Transverse colon (tissue), 4 donors: ENCODE results near the gene DDX56.
"Not testable (repeated sequence)": the region's sequence is repeated elsewhere in the genome, so short reads cannot be mapped to it uniquely, and the experiment has no call there.

Experiments used
- EP300 ChIP-seq: sonication (generic); formaldehyde crosslinking; IDR thresholded peaks from one replicate; pipeline ENCODE4 v1.6.1; 2017; ENCODE audit warnings: antibody characterized with exemption, low read depth
- POLR2A ChIP-seq: fragments of 450-650 bp; IDR thresholded peaks from one replicate; pipeline ENCODE4 v1.6.1; 2016; ENCODE audit warnings: antibody characterized with exemption, mild to moderate bottlenecking, moderate library complexity
- POLR2AphosphoS5 ChIP-seq, 3 donors: sonication (generic); formaldehyde crosslinking; IDR thresholded peaks; one replicate each; pipeline ENCODE4 v1.6.1; 2016; ENCODE audit warnings: antibody characterized with exemption in 3 of 3
- TF ChIP-seq, protein P1 (sequence below), 5 experiments: fragments of 200-600 bp in 3 of 5; fragments of 450-650 bp in 2 of 5; sonication (generic) in 3 of 5; IDR thresholded peaks; 1 replicate in 2 of 5; 2 replicates in 3 of 5; pipeline ENCODE4 v1.5.1; 2016 to 2017; ENCODE audit warnings: antibody characterized with exemption in 5 of 5, inconsistent platforms in 3 of 5, mild to moderate bottlenecking in 2 of 5, moderate library complexity in 1 of 5

DNA sequence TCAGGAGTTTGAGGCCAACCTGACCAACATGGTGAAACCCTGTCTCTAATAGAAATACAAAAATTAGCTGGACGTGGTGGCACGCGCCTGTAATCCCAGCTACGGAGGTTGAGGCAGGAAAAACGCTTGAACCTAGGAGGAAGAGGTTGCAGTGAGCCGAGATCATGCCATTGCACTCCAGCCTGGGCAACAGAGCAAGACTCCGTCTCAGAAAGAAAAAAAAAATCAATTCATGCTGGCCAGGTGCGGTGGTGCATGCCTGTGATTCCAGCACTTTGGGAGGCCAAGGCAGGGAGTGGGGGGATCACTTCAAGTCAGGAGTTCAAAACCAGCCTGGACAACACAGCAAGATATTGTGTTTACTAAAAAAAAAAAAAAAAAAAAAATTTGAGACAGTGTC lies 23.5 kb upstream of the DDX56 start:
- not testable (repeated sequence) for TF ChIP-seq POLR2A; POLR2AphosphoS5 (IDR thresholded peaks at IDR 0.05); EP300
- TF ChIP-seq, protein P1, sequence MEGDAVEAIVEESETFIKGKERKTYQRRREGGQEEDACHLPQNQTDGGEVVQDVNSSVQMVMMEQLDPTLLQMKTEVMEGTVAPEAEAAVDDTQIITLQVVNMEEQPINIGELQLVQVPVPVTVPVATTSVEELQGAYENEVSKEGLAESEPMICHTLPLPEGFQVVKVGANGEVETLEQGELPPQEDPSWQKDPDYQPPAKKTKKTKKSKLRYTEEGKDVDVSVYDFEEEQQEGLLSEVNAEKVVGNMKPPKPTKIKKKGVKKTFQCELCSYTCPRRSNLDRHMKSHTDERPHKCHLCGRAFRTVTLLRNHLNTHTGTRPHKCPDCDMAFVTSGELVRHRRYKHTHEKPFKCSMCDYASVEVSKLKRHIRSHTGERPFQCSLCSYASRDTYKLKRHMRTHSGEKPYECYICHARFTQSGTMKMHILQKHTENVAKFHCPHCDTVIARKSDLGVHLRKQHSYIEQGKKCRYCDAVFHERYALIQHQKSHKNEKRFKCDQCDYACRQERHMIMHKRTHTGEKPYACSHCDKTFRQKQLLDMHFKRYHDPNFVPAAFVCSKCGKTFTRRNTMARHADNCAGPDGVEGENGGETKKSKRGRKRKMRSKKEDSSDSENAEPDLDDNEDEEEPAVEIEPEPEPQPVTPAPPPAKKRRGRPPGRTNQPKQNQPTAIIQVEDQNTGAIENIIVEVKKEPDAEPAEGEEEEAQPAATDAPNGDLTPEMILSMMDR (IDR thresholded peaks at IDR 0.05), result not testable (repeated sequence)
